ENCODE measurements around the gene RHCG. TPM values are rescaled to one million over a fixed set of nuclear protein-coding genes. Genes with fewer than 3 reads are reported as not detected.
A peak's percentile ranks its signal among the peaks of the same experiment; 100 is the strongest.

RHCG gene
- total and polyA plus RNA-seq, 2 experiments from 2014 or later: not detected

GRCh38 chr15:89490081-89490813, 6.1 kb downstream of the RHCG start:
- no peak for TF ChIP-seq EZH2phosphoT487 (IDR thresholded peaks at IDR 0.05; ENCODE audit: insufficient read depth, low read depth)
- TF ChIP-seq EZH2 (IDR thresholded peaks at IDR 0.05; ENCODE audit: insufficient read depth, poor library complexity, severe bottlenecking): no peak
- Histone ChIP-seq H3K27me3 (replicated peaks; ENCODE audit: insufficient read depth) (peaks cover 62% of the 10 kb centered on the region), H3K9ac (no peak overlapping the region), H3K4me1 (ENCODE audit: insufficient read depth) (no peaks in the 10 kb centered on the region), H4K20me1 (ENCODE audit: insufficient read depth) (no peaks in the 10 kb centered on the region), H3K27ac (no peak overlapping the region), H3K9me2 (ENCODE audit: insufficient read depth) (no peaks in the 10 kb centered on the region), H3K79me2 (ENCODE audit: insufficient read depth) (no peaks in the 10 kb centered on the region), H3K4me2 (ENCODE audit: unreplicated experiment) (no peak overlapping the region), H2AFZ (no peak overlapping the region), H3F3A (ENCODE audit: insufficient read depth) (no peaks in the 10 kb centered on the region), H3K4me3 (no peak overlapping the region), H3K9me3 (ENCODE audit: low read depth) (no peaks in the 10 kb centered on the region), H3K36me3 (ENCODE audit: low read depth) (no peaks in the 10 kb centered on the region)
- WGBS, 2 experiments (ENCODE audit: low coverage in 1 of 2, low lambda C conversion rate in 2 of 2, missing lambda C conversion rate in 2 of 2): 59 to 70% methylated on average over 8 to 10 of the region's 10 CpGs
- DNase-seq: no peak
- in situ Hi-C loops (cut with MboI): no loop called here

GRCh38 chr15:89489376-89489775, 7.0 kb downstream of the RHCG start:
- Histone ChIP-seq H2AFZ (no peak overlapping the region), H3K9me3 (ENCODE audit: low read depth) (no peaks in the 10 kb centered on the region), H3K27ac (no peak overlapping the region), H3K79me2 (ENCODE audit: insufficient read depth) (no peaks in the 10 kb centered on the region), H3K9me2 (ENCODE audit: insufficient read depth) (no peaks in the 10 kb centered on the region), H4K20me1 (ENCODE audit: insufficient read depth) (no peaks in the 10 kb centered on the region), H3F3A (ENCODE audit: insufficient read depth) (no peaks in the 10 kb centered on the region), H3K4me2 (ENCODE audit: unreplicated experiment) (no peak overlapping the region), H3K27me3 (replicated peaks; ENCODE audit: insufficient read depth) (peaks cover 55% of the 10 kb centered on the region), H3K4me1 (ENCODE audit: insufficient read depth) (no peaks in the 10 kb centered on the region), H3K36me3 (ENCODE audit: low read depth) (no peaks in the 10 kb centered on the region), H3K9ac (no peak overlapping the region), H3K4me3 (no peak overlapping the region)
- DNase-seq: no peak
- WGBS, 2 experiments (ENCODE audit: low coverage in 1 of 2, low lambda C conversion rate in 2 of 2, missing lambda C conversion rate in 2 of 2): 42 to 59% methylated on average over 4 of the region's 4 CpGs
- in situ Hi-C loops (cut with MboI): no loop called here
- TF ChIP-seq EZH2 (IDR thresholded peaks at IDR 0.05; ENCODE audit: insufficient read depth, poor library complexity, severe bottlenecking): no peak

- H3F3A ChIP-seq (ENCODE audit: insufficient read depth): no peaks in the 10 kb centered on the region
- H3K4me3 ChIP-seq: no peak overlapping the region
- WGBS, 2 experiments (ENCODE audit: low coverage in 1 of 2, low lambda C conversion rate in 2 of 2, missing lambda C conversion rate in 2 of 2): 10 to 19% methylated on average over 2 of the region's 2 CpGs
- no peaks in the 10 kb centered on the region for H3K4me1 ChIP-seq (ENCODE audit: insufficient read depth)
- H3K9me2 ChIP-seq (ENCODE audit: insufficient read depth): no peaks in the 10 kb centered on the region
- no peaks in the 10 kb centered on the region for H4K20me1 ChIP-seq (ENCODE audit: insufficient read depth)
- no peaks in the 10 kb centered on the region for H3K36me3 ChIP-seq (ENCODE audit: low read depth)
- no peak overlapping the region for H2AFZ ChIP-seq
- TF ChIP-seq EZH2phosphoT487 (IDR thresholded peaks at IDR 0.05; ENCODE audit: insufficient read depth, low read depth) (no peak), EZH2 (IDR thresholded peaks at IDR 0.05; ENCODE audit: insufficient read depth, poor library complexity, severe bottlenecking) (no peak)
- no peaks in the 10 kb centered on the region for H3K79me2 ChIP-seq (ENCODE audit: insufficient read depth)
- in situ Hi-C loops (cut with MboI): no loop called here
- H3K4me2 ChIP-seq (ENCODE audit: unreplicated experiment): no peak overlapping the region
- no peak for DNase-seq
- no peaks in the 10 kb centered on the region for H3K9me3 ChIP-seq (ENCODE audit: low read depth)
- H3K9ac ChIP-seq: no peak overlapping the region
- no peak overlapping the region for H3K27ac ChIP-seq
- H3K27me3 ChIP-seq (replicated peaks; ENCODE audit: insufficient read depth): peaks cover 49% of the 10 kb centered on the region
Observed at GRCh38 chr15:89487791-89488190, 8.6 kb downstream of the RHCG start.

GRCh38 chr15:89486726-89487050, 9.7 kb downstream of the RHCG start:
- no peak overlapping the region for H3K4me2 ChIP-seq (ENCODE audit: unreplicated experiment)
- TF ChIP-seq EZH2 (IDR thresholded peaks at IDR 0.05; ENCODE audit: insufficient read depth, poor library complexity, severe bottlenecking) (no peak), EZH2phosphoT487 (IDR thresholded peaks at IDR 0.05; ENCODE audit: insufficient read depth, low read depth) (no peak)
- H3K9ac ChIP-seq: no peak overlapping the region
- no peak overlapping the region for H2AFZ ChIP-seq
- H3K4me3 ChIP-seq: no peak overlapping the region
- H4K20me1 ChIP-seq (ENCODE audit: insufficient read depth): no peaks in the 10 kb centered on the region
- no peaks in the 10 kb centered on the region for H3F3A ChIP-seq (ENCODE audit: insufficient read depth)
- no peaks in the 10 kb centered on the region for H3K9me3 ChIP-seq (ENCODE audit: low read depth)
- in situ Hi-C loops (cut with MboI): no loop called here
- no peaks in the 10 kb centered on the region for H3K36me3 ChIP-seq (ENCODE audit: low read depth)
- H3K27me3 ChIP-seq (replicated peaks; ENCODE audit: insufficient read depth): peaks cover 38% of the 10 kb centered on the region
- peak; percentile 22 for DNase-seq
- no peak overlapping the region for H3K27ac ChIP-seq
- H3K4me1 ChIP-seq (ENCODE audit: insufficient read depth): no peaks in the 10 kb centered on the region
- no peaks in the 10 kb centered on the region for H3K9me2 ChIP-seq (ENCODE audit: insufficient read depth)
- H3K79me2 ChIP-seq (ENCODE audit: insufficient read depth): no peaks in the 10 kb centered on the region
- WGBS, 2 experiments (ENCODE audit: low coverage in 1 of 2, low lambda C conversion rate in 2 of 2, missing lambda C conversion rate in 2 of 2): 9 to 14% methylated on average over 23 to 24 of the region's 24 CpGs

- TF ChIP-seq EZH2 (IDR thresholded peaks at IDR 0.05; ENCODE audit: insufficient read depth, poor library complexity, severe bottlenecking) (no peak), EZH2phosphoT487 (IDR thresholded peaks at IDR 0.05; ENCODE audit: insufficient read depth, low read depth) (no peak)
- no peak for DNase-seq
- H3K9me3 ChIP-seq (ENCODE audit: low read depth): no peaks in the 10 kb centered on the region
- in situ Hi-C loops (cut with MboI): no loop called here
- H3K27ac ChIP-seq: no peak overlapping the region
- WGBS, 2 experiments (ENCODE audit: low coverage in 1 of 2, low lambda C conversion rate in 2 of 2, missing lambda C conversion rate in 2 of 2): 55 to 65% methylated on average over 6 of the region's 6 CpGs
- no peaks in the 10 kb centered on the region for H3K9me2 ChIP-seq (ENCODE audit: insufficient read depth)
- peaks cover 24% of the 10 kb centered on the region for H3K27me3 ChIP-seq (replicated peaks; ENCODE audit: insufficient read depth)
- no peak overlapping the region for H3K4me2 ChIP-seq (ENCODE audit: unreplicated experiment)
- no peaks in the 10 kb centered on the region for H3K4me1 ChIP-seq (ENCODE audit: insufficient read depth)
- H3K36me3 ChIP-seq (ENCODE audit: low read depth): no peaks in the 10 kb centered on the region
- no peaks in the 10 kb centered on the region for H4K20me1 ChIP-seq (ENCODE audit: insufficient read depth)
- H2AFZ ChIP-seq: no peak overlapping the region
- no peaks in the 10 kb centered on the region for H3F3A ChIP-seq (ENCODE audit: insufficient read depth)
- no peak overlapping the region for H3K4me3 ChIP-seq
- H3K9ac ChIP-seq: no peak overlapping the region
- H3K79me2 ChIP-seq (ENCODE audit: insufficient read depth): no peaks in the 10 kb centered on the region
Observed at GRCh38 chr15:89483079-89483478, 13.3 kb downstream of the RHCG start.
